Inflammatory macrophage (primary cell): ENCODE measurements around the gene ASIC1.

Source experiments
- DNase-seq, 2 donors: peaks; one replicate each; pipeline ENCODE4 v3.0.0-alpha.2; 2020 to 2022

Gene ASIC1

DNA sequence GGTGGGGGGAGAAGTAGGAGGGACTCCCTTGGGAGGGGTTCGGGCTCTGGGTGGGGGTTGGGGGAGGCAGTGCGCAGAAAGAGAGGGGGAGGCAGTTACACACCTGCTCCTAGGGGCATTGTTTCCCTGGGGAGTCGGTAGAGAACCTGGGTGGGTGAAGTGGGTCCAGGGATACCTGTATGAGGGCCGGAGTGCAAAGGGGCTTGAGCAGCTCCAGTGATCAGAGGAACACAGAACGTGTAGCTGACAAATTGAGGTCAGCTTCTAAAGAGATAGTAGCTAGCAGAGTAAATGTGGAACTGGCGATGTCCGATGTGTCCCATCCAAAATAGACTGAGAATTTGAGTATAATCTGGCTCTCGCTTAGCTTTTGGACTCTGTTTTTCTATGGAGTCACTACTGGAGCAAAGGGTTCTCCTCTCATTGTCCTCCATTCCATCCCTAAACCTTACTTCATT is 28.2 kb downstream of the ASIC1 start:
- DNase-seq: no peak

DNA sequence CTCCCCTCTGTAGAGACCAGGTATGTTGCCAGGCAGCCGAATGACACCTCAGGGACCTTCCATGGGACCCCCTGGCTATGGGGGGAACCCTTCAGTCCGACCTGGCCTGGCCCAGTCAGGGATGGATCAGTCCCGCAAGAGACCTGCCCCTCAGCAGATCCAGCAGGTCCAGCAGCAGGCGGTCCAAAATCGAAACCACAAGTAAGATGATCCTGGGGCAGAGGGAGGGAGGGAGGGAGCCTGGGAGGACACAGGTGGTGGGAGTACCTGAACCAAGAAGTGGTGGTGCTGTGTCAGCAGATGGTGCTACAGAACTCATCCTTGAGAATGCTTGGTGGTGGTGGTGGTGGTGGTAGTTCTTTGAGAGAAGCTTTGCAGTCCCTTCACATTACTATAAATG is 28.8 kb downstream of the ASIC1 start:
- DNase-seq: no peak

- no peak for DNase-seq
These were observed 29.8 kb downstream of the ASIC1 start for GRCh38 chr12:50087151-50087550.

- DNase-seq: no peak
These were observed 30.6 kb downstream of the ASIC1 start for GRCh38 chr12:50087995-50088394.

DNA sequence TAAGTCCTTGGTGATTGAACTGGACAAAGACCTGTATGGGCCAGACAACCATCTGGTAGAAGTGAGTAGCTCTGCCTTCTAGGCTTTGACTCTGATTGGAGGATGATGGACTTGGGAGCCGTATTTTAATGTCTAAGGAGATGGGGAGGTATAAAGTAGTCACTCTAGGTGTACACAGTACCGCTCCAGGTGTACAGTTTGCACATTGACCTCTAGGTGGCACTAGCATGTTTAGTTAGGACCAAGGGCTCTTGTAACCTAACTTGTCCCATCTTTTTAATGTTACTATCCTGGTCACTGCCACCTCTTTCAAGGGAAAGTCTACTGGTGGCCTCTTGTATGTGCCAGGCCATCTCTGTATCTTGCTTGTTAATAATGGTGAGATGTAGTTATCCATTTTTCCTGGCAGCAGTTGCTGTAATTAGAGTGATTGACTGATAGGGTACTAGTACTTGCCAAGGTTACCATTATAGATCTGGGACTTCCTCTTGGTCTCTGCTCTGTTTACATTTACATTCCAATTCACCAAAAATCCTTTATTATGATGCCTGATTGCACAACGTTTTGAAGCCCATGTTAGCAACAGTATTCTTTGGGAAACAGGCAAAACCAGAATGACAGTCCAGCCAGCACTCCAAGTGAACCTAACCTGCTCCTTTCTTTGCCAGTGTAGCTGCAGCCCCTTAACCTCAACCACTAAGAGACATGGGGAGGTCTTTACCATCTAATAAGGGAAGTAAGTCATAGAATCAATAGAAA is 31.4 kb downstream of the ASIC1 start:
- peak; percentile 50 to 58 for DNase-seq

DNA sequence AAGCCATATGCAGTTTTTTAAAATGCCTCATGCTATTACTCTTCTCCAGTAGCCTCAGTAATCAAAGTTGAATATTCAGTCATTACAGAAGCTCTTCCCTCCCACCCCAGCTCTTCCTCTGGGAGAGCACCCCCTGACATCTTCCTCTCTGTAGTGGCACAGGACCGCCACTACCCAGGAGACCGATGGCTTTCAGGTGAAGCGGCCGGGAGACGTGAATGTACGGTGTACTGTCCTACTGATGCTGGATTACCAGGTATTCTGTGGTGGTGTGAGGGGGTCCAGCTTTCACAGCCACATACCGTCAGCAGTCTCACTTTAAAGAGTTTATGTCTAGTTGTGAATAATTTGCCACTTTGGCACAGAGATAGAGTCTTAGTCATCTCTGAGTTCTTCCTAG is 32.3 kb downstream of the ASIC1 start:
- no peak for DNase-seq

- DNase-seq: no peak
These were observed 33.0 kb downstream of the ASIC1 start for GRCh38 chr12:50090391-50090790.

GRCh38 chr12:50097952-50098351 is 40.6 kb downstream of the ASIC1 start:
- no peak for DNase-seq

DNA sequence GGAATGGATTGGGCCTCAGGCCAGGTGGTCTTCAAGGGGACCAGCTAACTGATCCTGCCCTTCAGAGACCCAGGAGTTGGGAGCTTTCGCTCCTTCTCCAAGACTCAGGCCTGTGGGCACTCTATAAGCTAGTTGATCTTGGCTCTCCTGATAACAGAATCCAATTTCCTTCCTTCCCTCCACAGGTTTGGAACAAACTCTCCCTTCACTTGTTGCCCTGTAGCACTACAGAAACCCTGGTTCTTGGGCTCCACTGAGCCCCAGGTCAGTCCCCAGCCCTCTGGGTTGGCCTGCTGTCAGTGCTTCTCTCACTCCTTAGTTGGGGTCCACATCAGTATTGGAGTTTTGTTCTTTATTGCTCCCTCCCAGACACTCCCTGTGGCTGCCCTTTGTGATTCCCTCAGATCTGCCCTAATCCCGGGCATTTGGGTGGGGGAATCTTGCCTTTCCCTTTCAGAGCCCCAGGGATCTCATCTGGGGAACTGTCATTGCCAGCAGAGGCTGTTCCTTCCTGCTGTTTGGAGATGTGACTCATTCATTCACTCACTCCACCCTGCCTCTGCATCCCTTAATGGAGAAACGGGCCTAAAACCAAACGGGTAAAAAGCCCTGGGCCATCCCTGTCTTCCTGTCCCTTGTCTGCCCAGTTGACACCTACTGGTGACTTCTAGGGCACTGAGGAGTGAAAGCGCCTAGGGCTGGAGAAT is 42.1 kb downstream of the ASIC1 start:
- no peak for DNase-seq

GRCh38 chr12:50100561-50100960 is 43.2 kb downstream of the ASIC1 start:
- no peak for DNase-seq

GRCh38 chr12:50101663-50102062 is 44.3 kb downstream of the ASIC1 start:
- peak; percentile 19 to 39 for DNase-seq

- DNase-seq: no peak
These were observed 44.7 kb downstream of the ASIC1 start for GRCh38 chr12:50102131-50102531.

- DNase-seq: peak; percentile 80 to 89
These were observed 45.4 kb downstream of the ASIC1 start for GRCh38 chr12:50102646-50103309.

- DNase-seq: no peak
These were observed 46.0 kb downstream of the ASIC1 start for GRCh38 chr12:50103351-50103750.

DNA sequence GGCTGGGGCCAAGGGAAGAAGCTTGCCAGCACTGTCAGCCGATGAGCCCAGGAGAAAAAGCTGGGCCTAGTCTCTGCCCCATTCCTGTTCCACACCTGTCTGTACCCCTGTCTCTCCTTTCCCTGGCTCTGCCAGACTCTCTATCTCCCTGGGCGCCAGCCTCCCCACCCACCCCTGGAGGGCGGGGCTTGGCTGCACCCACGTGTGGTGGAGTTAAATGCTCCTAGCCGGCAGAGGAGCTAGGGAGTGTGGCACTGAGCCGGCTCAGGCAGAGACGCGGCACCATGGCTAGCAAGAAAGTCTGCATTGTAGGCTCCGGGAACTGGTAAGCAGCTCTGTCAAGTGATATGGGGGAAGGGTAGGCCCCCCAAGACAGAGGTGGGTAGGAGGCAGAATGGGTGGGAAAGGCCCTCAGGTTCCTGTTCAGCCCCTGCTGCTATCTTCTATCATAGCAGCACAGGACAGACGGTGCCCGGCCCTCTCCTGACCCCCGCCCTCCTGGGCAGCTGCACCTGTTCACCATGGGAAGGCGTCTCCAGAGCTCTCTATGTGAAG is 46.4 kb downstream of the ASIC1 start, which contains the start of gene GPD1:
Gene GPD1, plus strand, starts transcription at position 242 of the 555 bp plus-strand sequence. Its CDS starts 43 bp downstream, at position 285.
- DNase-seq: peak; percentile 22 to 54

- peak in 1 of 2 donors; percentile 28 for DNase-seq
These were observed 47.3 kb downstream of the ASIC1 start for GRCh38 chr12:50104417-50105366.

GRCh38 chr12:50105913-50106450 is 48.6 kb downstream of the ASIC1 start:
- DNase-seq: no peak

DNA sequence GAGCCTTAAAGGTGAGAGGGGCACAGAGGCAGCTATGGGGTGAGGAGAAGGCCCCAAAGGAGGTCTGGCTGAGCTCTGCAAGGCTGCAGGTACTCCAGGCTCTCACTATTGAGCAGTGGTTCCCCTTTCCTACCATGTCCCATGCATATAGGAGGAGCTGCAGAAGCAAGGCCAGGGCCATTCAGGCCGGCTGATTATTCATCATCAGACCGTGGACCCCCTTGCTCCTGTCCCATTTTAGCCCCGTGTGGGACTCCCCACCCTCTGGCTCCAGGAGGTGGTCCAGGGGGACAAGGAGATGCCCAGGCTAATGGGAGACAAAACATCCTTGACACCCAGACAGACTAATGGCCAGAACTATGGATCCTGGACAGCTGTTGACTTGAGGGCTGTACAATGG is 49.5 kb downstream of the ASIC1 start:
- no peak for DNase-seq

- no peak for DNase-seq
These were observed 50.2 kb downstream of the ASIC1 start for GRCh38 chr12:50107416-50108268.

DNA sequence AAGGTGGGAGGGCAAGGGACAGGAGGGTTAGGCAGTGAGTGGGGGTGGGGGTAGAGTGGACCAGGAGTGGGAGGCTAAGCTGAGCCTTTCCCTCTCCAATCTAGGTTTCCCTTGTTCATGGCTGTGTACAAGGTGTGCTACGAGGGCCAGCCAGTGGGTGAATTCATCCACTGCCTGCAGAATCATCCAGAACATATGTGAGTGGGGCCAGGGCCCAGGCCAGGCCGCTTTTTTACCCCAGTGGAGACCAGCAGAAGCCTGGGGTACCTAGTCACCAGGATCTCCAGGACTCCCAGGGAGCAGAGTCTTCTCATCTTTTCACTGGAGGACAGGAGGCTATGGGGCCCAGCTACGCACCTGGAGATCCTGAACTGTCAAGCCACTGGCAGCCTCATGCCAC is 51.9 kb downstream of the ASIC1 start:
- no peak for DNase-seq
